SU-DHL-6 (cell line): ENCODE data around the gene CD109.

Source experiments
- EZH2phosphoT487 ChIP-seq: fragments of 200-600 bp; sonication (generic), shearing (Covaris generic); conservative IDR thresholded peaks from 2 replicates; pipeline ENCODE4 v1.6.1; 2018; ENCODE audit warnings: mild to moderate bottlenecking, antibody characterized with exemption, low read length, moderate library complexity, mixed read lengths
- TF ChIP-seq, protein P1 (sequence below): fragments of 200-600 bp; sonication (generic); IDR thresholded peaks from one replicate; pipeline ENCODE4 v1.5.1; 2017; ENCODE audit warnings: antibody characterized with exemption, mild to moderate bottlenecking, low read length, moderate library complexity; ENCODE audit not compliant: insufficient read depth, poor library complexity, severe bottlenecking

GRCh38 chr6:73665686-73666319, 30.2 kb upstream of the CD109 start:
- TF ChIP-seq, protein P1, sequence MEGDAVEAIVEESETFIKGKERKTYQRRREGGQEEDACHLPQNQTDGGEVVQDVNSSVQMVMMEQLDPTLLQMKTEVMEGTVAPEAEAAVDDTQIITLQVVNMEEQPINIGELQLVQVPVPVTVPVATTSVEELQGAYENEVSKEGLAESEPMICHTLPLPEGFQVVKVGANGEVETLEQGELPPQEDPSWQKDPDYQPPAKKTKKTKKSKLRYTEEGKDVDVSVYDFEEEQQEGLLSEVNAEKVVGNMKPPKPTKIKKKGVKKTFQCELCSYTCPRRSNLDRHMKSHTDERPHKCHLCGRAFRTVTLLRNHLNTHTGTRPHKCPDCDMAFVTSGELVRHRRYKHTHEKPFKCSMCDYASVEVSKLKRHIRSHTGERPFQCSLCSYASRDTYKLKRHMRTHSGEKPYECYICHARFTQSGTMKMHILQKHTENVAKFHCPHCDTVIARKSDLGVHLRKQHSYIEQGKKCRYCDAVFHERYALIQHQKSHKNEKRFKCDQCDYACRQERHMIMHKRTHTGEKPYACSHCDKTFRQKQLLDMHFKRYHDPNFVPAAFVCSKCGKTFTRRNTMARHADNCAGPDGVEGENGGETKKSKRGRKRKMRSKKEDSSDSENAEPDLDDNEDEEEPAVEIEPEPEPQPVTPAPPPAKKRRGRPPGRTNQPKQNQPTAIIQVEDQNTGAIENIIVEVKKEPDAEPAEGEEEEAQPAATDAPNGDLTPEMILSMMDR: no peak
- no peak for TF ChIP-seq EZH2phosphoT487
